Ishikawa (cell line): ENCODE measurements around the gene RFNG.

Source experiments
- CEBPB ChIP-seq: IDR thresholded peaks from 2 replicates; pipeline ENCODE4 v1.6.1; 2012
- CREB1 ChIP-seq: IDR thresholded peaks from 2 replicates; pipeline ENCODE4 v1.6.1; 2012; ENCODE audit warnings: low read depth
- RAD21 ChIP-seq: IDR thresholded peaks from 2 replicates; pipeline ENCODE4 v1.6.1; 2012; ENCODE audit warnings: low read depth
- TEAD4 ChIP-seq: IDR thresholded peaks from 2 replicates; pipeline ENCODE4 v1.6.1; 2012
- YY1 ChIP-seq: IDR thresholded peaks from 2 replicates; pipeline ENCODE4 v1.6.1; 2012; ENCODE audit warnings: low read depth
- ZBTB7A ChIP-seq: IDR thresholded peaks from 2 replicates; pipeline ENCODE4 v1.6.1; 2012; ENCODE audit warnings: low read depth
- TF ChIP-seq, protein P1 (sequence below): IDR thresholded peaks from 2 replicates; pipeline ENCODE4 v1.6.1; 2012; ENCODE audit warnings: low read depth, mild to moderate bottlenecking

DNA sequence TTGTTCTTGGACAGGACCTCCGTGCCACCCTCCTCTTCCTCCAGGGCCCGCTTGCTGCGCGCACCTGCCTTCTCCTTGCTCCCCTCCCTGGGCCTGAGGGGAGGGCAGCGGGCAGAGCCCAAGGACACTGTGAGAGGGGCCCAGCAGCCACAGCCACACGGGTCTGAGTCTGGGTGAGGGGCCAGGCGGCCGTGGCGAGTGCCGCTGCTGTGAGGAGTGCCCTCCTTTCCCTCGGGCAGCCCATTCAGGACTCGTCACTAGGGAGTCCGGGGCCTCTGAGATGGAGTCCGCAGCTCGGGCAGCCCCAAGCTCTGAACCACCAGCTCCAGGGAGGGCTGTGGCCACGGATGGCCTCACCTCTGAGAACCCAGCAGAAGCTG is 8.4 kb upstream of the RFNG start:
- TF ChIP-seq RAD21 (no peak), TEAD4 (no peak), ZBTB7A (no peak), YY1 (no peak), CEBPB (no peak), CREB1 (no peak)
- TF ChIP-seq, protein P1, sequence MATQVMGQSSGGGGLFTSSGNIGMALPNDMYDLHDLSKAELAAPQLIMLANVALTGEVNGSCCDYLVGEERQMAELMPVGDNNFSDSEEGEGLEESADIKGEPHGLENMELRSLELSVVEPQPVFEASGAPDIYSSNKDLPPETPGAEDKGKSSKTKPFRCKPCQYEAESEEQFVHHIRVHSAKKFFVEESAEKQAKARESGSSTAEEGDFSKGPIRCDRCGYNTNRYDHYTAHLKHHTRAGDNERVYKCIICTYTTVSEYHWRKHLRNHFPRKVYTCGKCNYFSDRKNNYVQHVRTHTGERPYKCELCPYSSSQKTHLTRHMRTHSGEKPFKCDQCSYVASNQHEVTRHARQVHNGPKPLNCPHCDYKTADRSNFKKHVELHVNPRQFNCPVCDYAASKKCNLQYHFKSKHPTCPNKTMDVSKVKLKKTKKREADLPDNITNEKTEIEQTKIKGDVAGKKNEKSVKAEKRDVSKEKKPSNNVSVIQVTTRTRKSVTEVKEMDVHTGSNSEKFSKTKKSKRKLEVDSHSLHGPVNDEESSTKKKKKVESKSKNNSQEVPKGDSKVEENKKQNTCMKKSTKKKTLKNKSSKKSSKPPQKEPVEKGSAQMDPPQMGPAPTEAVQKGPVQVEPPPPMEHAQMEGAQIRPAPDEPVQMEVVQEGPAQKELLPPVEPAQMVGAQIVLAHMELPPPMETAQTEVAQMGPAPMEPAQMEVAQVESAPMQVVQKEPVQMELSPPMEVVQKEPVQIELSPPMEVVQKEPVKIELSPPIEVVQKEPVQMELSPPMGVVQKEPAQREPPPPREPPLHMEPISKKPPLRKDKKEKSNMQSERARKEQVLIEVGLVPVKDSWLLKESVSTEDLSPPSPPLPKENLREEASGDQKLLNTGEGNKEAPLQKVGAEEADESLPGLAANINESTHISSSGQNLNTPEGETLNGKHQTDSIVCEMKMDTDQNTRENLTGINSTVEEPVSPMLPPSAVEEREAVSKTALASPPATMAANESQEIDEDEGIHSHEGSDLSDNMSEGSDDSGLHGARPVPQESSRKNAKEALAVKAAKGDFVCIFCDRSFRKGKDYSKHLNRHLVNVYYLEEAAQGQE, result no peak
